OCI-LY7 (cell line): ENCODE measurements around the gene CLSTN2. TPM values are rescaled to one million over a fixed set of nuclear protein-coding genes. Genes with fewer than 3 reads are reported as not detected.

Experiments used
- BruUV-seq: library from RNA; stranded (reverse); fragments of 400-500 nt; replicated peaks from 2 replicates; lab custom pipeline; 2021; lab: Mats Ljungman, UMichigan
- CTCF ChIA-PET: fragments of 300-600 bp; sonication (Branson Sonifier 250); formaldehyde crosslinking; loops from one replicate; lab custom pipeline; 2022; ENCODE audit warnings: antibody characterized with exemption; ENCODE audit not compliant: unreplicated experiment; lab: Charles Lee
- POLR2A ChIA-PET: fragments of 300-600 bp; sonication (Branson Sonifier 250); formaldehyde crosslinking; loops from one replicate; lab custom pipeline; 2022; ENCODE audit warnings: antibody characterized with exemption; lab: Charles Lee
- DNase-seq: peaks from one replicate; pipeline ENCODE4 v3.0.0-alpha.2; 2015; ENCODE audit warnings: low spot score
- H2AFZ ChIP-seq: fragments of 200-600 bp; sonication (generic), shearing (Covaris generic); 2 replicates; pipeline ENCODE4 v1.6.1; 2014; ENCODE audit warnings: mild to moderate bottlenecking, antibody characterized with exemption, low read length, moderate library complexity
- H3K27ac ChIP-seq: fragments of 200-600 bp; sonication (generic); 2 replicates; pipeline ENCODE4 v1.5.1; 2014; ENCODE audit warnings: mixed run types, low read depth, mild to moderate bottlenecking, moderate library complexity, low read length, inconsistent platforms; ENCODE audit not compliant: poor library complexity, severe bottlenecking
- H3K36me3 ChIP-seq: fragments of 200-600 bp; sonication (generic); 2 replicates; pipeline ENCODE4 v1.6.1; 2014; ENCODE audit warnings: mild to moderate bottlenecking, antibody characterized with exemption, low read length, moderate library complexity, mixed read lengths; ENCODE audit not compliant: insufficient read depth
- H3K4me1 ChIP-seq: fragments of 200-600 bp; sonication (generic); 2 replicates; pipeline ENCODE4 v1.5.1; 2014; ENCODE audit warnings: mild to moderate bottlenecking, low read length; ENCODE audit not compliant: insufficient read depth, poor library complexity, severe bottlenecking
- H3K4me2 ChIP-seq: fragments of 200-600 bp; sonication (generic); 2 replicates; pipeline ENCODE4 v1.6.1; 2014; ENCODE audit warnings: mild to moderate bottlenecking, low read length
- H3K4me3 ChIP-seq: fragments of 200-600 bp; sonication (generic); 2 replicates; pipeline ENCODE4 v1.5.1; 2014; ENCODE audit warnings: mild to moderate bottlenecking, low read depth, low read length; ENCODE audit not compliant: poor library complexity, severe bottlenecking
- H3K79me2 ChIP-seq: fragments of 200-600 bp; sonication (generic); 2 replicates; pipeline ENCODE4 v1.6.1; 2016; ENCODE audit warnings: low read depth, mild to moderate bottlenecking, low read length, moderate library complexity, mixed read lengths; ENCODE audit not compliant: insufficient read depth
- H3K9me2 ChIP-seq: fragments of 200-600 bp; sonication (generic); 2 replicates; pipeline ENCODE4 v1.6.1; 2016; ENCODE audit warnings: mild to moderate bottlenecking, low read length, mixed read lengths; ENCODE audit not compliant: insufficient read depth
- H3K9me3 ChIP-seq: fragments of 200-600 bp; sonication (generic); 2 replicates; pipeline ENCODE4 v1.6.1; 2014; ENCODE audit warnings: mild to moderate bottlenecking, mixed run types, low read length, mixed read lengths
- H4K20me1 ChIP-seq: fragments of 200-600 bp; sonication (generic); 2 replicates; pipeline ENCODE4 v1.6.1; 2014; ENCODE audit warnings: mild to moderate bottlenecking, antibody characterized with exemption, low read length, moderate library complexity, mixed read lengths; ENCODE audit not compliant: insufficient read depth
- CTCF ChIP-seq: fragments of 200-600 bp; sonication (generic); conservative IDR thresholded peaks from 2 replicates; pipeline ENCODE4 v1.5.1; 2014; ENCODE audit warnings: mild to moderate bottlenecking, antibody characterized with exemption, low read length, moderate library complexity, mixed read lengths
- EZH2phosphoT487 ChIP-seq: fragments of 200-600 bp; sonication (generic); IDR thresholded peaks from 2 replicates; pipeline ENCODE4 v1.6.1; 2018; ENCODE audit warnings: low read depth, borderline replicate concordance, mild to moderate bottlenecking, mixed run types, antibody characterized with exemption, low read length, moderate library complexity, mixed read lengths
- intact Hi-C: fragments of 100-400 bp; cut with micrococcal nuclease; formaldehyde crosslinking; loops from one replicate; pipeline ENCODE4 v1.10.0; 2022; ENCODE audit not compliant: unreplicated experiment
- total RNA-seq, 2 experiments: library from RNA; depleted of rRNA in 1 of 2; stranded (reverse); fragments of >200 nt in 1 of 2; shearing (Covaris generic) in 1 of 2; gene quantifications; 2 replicates each; pipeline ENCODE4 v1.2.3, GENCODE V29; 2014 to 2022

Gene CLSTN2
- total RNA-seq, 2 experiments from 2014 or later, result not detected

GRCh38 chr3:139953131-139953910, 18.3 kb downstream of the CLSTN2 start:
- no peak for DNase-seq
- Histone ChIP-seq H3K27ac (no peak overlapping the region), H3K4me1 (no peaks in the 10 kb centered on the region), H3K9me3 (no peaks in the 10 kb centered on the region), H3K4me2 (no peak overlapping the region), H3K9me2 (no peaks in the 10 kb centered on the region), H3K36me3 (no peaks in the 10 kb centered on the region), H2AFZ (no peak overlapping the region), H4K20me1 (no peaks in the 10 kb centered on the region), H3K79me2 (no peaks in the 10 kb centered on the region), H3K4me3 (no peak overlapping the region)
- intact Hi-C loops, result no loop called here
- no TSS peak for BruUV-seq
- no peak for TF ChIP-seq EZH2phosphoT487
- TF ChIP-seq CTCF, result no peak
- CTCF ChIA-PET, result no interaction called here
- POLR2A ChIA-PET, result interaction anchor here (0.6 kb wide), 1 partner anchor 16 kb away, joined by 3 read pairs; no protein-coding TSS in a partner anchor

- Histone ChIP-seq H3K36me3 (no peaks in the 10 kb centered on the region), H3K9me3 (no peaks in the 10 kb centered on the region), H3K4me2 (no peak overlapping the region), H4K20me1 (no peaks in the 10 kb centered on the region), H3K4me3 (no peak overlapping the region), H2AFZ (no peak overlapping the region), H3K4me1 (no peaks in the 10 kb centered on the region), H3K27ac (no peak overlapping the region), H3K9me2 (no peaks in the 10 kb centered on the region), H3K79me2 (no peaks in the 10 kb centered on the region)
- no peak for DNase-seq
- intact Hi-C loops, result no loop called here
- CTCF ChIA-PET, result no interaction called here
- TF ChIP-seq EZH2phosphoT487, result no peak
- TF ChIP-seq CTCF, result no peak
- BruUV-seq, result no TSS peak
- POLR2A ChIA-PET, result no interaction called here
Measured at GRCh38 chr3:139954146-139954860, 19.3 kb downstream of the CLSTN2 start.

GRCh38 chr3:139957844-139958243, 22.9 kb downstream of the CLSTN2 start:
- H3K4me2 ChIP-seq, result no peak overlapping the region
- ChIA-PET POLR2A (interaction anchor here (0.6 kb wide), 1 partner anchor 152 kb away, joined by 3 read pairs; no protein-coding TSS in a partner anchor), CTCF (no interaction called here)
- intact Hi-C loops, result no loop called here
- H3K36me3 ChIP-seq, result no peaks in the 10 kb centered on the region
- no TSS peak for BruUV-seq
- H3K79me2 ChIP-seq, result no peaks in the 10 kb centered on the region
- no peak for DNase-seq
- H4K20me1 ChIP-seq, result no peaks in the 10 kb centered on the region
- no peak overlapping the region for H3K27ac ChIP-seq
- H3K9me2 ChIP-seq, result no peaks in the 10 kb centered on the region
- H3K4me1 ChIP-seq, result no peaks in the 10 kb centered on the region
- H3K4me3 ChIP-seq, result no peak overlapping the region
- no peak for TF ChIP-seq CTCF
- TF ChIP-seq EZH2phosphoT487, result no peak
- H2AFZ ChIP-seq, result no peak overlapping the region
- no peaks in the 10 kb centered on the region for H3K9me3 ChIP-seq
